GM18508 (cell line): ENCODE results near the gene ORM1.
"Not testable (repeated sequence)": the region's sequence is repeated elsewhere in the genome, so short reads cannot be mapped to it uniquely, and the experiment has no call there.

Source experiments
- ATAC-seq: cut with Tn5 transposase; IDR thresholded peaks from one replicate; pipeline ENCODE4 v1.9.1; 2021; ENCODE audit warnings: moderate number of reproducible peaks; ENCODE audit not compliant: insufficient read depth, unreplicated experiment

The ORM1 gene

DNA sequence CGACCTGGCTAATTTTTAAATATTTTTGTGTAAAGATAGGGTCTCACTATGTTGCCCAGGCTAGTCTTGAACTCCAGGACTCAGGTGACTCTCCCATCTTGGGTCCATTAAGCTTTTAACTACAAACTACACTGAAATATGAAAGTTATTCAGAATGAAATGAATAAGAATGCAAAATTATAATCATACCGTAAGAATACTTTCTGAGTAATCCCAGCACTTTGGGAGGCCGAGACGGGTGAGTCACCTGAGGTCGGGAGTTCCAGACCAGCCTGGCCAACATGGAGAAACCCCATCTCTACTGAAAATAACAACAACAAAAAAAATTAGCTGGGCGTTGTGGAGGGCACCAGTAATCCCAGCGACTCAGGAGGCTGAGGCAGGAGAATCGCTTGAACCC lies 1.1 kb upstream of the ORM1 start:
- ATAC-seq = no peak

DNA sequence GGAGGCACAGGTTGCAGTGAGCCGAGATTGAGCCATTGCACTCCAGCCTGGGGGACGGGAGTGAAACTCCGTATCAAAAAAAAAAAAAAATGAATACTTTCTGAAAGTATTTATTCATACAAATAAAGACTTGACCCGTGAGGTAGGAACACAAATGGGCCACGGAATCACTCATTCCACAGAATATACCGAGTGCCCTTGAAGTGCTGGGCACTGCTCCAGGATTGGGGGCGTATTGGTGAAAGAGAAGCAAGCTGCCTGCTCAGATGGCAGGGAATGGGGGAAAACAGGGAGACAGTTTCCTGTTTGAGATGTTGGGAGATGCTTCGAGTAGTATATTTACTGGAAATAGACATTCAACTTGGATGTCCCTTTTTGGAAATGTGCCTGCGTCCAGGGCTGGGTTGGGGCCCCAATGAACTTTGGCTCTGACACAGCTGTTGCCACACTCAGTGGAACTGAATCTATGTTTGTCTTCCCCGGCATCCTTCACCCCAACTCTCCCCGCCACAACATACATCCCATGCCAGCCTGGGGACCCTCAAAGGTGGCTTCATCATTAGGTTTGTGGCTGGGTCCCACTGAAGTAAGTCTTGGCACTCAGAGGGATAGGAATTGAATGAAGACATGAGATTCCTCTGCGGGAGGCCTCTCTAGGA lies 609 bp upstream of the ORM1 start:
- not testable (repeated sequence) for ATAC-seq

DNA sequence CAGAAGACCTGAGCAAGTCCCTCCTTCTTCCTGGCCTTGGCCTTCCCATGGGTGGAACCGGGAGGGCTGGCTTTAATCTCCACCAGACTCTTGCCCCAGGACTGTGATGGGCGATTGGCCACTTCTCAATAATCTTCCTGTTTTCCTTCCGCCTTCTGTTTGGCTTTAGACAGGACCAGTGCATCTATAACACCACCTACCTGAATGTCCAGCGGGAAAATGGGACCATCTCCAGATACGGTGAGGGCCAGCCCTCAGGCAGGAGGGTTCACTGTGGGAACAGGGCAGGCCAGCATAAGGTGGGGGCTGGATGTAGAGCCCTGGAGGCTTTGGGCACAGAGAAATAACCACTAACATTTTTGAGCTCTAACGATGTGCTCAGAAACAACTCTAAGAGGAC lies 951 bp downstream of the ORM1 start:
- not testable (repeated sequence) for ATAC-seq

DNA sequence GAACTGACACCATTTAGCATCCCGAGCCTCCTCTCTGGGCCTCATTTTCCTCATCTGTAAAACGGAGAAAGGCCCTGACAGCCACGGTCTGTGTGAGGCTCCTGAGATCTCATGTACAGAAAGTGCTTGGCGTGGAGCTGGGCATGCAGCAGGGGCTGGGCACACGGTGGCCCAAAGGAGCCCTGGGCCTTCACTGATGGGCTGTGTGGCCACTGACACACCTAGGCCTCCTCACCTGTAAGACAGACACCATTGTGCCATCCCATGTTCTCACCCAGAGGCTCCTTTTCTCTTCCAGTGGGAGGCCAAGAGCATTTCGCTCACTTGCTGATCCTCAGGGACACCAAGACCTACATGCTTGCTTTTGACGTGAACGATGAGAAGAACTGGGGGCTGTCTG lies 1.6 kb downstream of the ORM1 start:
- no peak for ATAC-seq

DNA sequence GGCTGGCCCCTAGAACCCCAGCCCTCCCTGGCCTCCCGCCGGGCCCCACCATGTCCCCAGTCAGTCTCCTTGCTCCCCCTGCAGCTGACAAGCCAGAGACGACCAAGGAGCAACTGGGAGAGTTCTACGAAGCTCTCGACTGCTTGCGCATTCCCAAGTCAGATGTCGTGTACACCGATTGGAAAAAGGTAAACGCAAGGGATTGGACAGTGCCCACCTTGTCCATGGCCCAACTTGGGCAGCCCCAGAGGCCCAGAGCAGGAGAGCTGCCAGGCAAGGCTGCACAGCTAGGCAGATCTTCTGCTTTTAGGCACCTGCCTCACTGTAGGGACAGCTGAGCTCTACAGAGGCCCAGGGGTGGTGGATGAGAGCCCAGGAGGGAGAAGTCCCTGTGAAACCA lies 2.1 kb downstream of the ORM1 start:
- not testable (repeated sequence) for ATAC-seq

DNA sequence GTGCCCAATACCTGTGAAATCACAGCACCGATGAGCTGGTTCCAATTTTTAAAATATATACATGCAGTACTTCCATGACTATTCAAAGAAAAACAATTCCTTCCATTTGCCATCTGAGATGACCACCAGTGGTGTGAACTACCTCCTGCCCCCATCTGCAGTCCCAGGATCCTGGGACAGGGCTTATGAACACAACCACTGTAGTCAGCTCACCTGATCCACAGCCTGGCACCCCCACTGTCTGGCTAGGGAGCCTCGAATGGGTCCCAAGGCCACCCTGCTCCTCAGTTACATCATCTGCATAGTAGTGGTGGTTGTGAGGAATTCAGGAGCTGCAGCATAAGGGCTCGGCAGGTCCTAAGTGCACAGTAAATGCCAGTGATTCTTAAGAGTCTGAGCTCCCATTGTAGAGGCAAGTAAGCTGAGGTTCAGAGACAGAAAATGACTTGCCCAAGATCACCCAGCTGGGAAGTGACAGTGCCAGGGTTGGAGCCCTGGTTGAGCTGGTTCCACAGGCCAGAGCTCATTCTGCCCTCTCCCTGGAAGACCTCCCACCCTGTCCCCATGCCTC lies 2.9 kb downstream of the ORM1 start:
- not testable (repeated sequence) for ATAC-seq

DNA sequence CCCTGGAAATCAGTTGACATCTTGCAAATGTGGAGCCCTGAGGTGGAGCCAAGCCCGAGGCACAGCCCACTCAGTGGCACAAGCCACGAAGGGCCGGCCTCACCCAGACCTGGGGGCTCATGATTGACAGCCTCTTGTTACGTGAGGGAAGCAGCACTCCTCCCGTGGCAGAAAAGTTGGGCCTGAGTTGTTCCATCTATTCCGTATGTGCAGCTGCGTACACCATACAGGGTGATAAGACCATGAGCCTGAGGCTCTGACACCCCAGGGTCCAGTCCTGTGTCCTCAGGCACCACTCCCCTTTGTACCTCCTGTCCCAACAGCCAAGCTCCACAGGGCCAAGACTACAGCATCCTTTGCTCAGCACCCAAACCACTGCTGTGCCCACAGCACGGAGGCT lies 4.9 kb downstream of the ORM1 start:
- ATAC-seq = no peak

DNA sequence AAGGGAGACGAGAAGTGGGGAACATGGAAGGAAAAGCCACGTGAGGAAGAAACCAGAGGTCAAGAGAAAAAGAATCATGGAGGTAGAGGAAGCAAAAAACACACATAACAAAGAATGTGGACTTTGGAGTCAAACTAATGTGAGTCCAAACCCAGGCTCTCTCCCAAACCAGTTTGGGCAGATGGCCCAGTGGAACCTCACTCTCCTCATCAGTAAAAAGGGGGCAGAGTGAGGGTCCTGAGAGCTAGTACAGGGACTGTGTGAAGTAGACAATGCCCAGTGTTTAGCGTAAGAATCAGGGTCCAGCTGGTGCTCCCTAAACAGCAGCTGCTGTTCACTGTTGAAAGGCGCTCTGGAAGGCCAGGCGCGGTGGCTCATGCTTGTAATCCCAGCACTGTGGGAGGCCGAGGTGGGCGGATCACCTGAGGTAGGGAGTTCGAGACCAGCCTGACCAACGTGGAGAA lies 5.5 kb downstream of the ORM1 start:
- ATAC-seq = not testable (repeated sequence)

DNA sequence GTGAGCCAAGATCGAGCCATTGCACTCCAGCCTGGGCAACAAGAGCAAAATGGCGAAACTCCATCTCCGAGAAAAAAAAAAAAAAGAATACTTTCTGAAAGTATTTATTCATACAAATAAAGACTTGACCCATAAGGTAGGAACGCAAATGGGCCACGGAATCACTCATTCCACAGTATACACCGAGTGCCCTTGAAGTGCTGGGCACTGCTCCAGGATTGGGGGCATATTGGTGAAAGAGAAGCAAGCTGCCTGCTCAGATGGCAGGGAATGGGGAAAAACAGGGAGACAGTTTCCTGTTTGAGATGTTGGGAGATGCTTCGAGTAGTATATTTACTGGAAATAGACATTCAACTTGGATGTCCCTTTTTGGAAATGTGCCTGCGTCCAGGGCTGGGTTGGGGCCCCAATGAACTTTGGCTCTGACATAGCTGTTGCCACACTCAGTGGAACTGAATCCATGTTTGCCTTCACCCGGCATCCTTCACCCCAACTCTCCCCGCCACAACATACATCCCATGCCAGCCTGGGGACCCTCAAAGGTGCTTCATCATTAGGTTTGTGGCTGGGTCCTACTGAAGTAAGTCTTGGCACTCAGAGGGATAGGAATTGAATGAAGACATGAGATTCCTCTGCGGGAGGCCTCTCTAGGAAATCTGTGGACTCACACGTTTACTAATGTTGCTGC lies 6.2 kb downstream of the ORM1 start:
- not testable (repeated sequence) for ATAC-seq

DNA sequence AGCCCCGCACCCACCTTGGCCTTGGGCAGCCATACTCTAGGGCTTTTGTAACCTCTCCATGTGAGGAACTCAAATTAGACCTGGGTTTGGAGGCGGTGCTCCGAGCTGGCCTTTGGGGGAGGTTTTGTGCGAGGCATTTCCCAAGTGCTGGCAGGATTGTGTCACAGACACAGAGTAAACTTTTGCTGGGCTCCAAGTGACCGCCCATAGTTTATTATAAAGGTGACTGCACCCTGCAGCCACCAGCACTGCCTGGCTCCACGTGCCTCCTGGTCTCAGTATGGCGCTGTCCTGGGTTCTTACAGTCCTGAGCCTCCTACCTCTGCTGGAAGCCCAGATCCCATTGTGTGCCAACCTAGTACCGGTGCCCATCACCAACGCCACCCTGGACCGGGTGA lies 6.7 kb downstream of the ORM1 start, which contains the start of gene ORM2:
TSS of gene ORM2 (plus strand) at position 245 of the 398 bp plus-strand sequence. CDS start at position 281, 36 bp downstream.
- ATAC-seq = not testable (repeated sequence)

DNA sequence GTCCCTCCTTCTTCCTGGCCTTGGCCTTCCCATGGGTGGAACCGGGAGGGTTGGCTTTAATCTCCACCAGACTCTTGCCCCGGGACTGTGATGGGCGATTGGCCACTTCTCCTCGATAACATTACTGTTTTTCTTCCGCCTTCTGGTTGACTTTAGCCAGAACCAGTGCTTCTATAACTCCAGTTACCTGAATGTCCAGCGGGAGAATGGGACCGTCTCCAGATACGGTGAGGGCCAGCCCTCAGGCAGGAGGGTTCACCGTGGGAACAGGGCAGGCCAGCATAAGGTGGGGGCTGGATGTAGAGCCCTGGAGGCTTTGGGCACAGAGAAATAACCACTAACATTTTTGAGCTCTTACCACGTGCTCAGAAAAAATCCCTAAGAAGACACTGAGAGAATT lies 7.7 kb downstream of the ORM1 start:
- no peak for ATAC-seq

DNA sequence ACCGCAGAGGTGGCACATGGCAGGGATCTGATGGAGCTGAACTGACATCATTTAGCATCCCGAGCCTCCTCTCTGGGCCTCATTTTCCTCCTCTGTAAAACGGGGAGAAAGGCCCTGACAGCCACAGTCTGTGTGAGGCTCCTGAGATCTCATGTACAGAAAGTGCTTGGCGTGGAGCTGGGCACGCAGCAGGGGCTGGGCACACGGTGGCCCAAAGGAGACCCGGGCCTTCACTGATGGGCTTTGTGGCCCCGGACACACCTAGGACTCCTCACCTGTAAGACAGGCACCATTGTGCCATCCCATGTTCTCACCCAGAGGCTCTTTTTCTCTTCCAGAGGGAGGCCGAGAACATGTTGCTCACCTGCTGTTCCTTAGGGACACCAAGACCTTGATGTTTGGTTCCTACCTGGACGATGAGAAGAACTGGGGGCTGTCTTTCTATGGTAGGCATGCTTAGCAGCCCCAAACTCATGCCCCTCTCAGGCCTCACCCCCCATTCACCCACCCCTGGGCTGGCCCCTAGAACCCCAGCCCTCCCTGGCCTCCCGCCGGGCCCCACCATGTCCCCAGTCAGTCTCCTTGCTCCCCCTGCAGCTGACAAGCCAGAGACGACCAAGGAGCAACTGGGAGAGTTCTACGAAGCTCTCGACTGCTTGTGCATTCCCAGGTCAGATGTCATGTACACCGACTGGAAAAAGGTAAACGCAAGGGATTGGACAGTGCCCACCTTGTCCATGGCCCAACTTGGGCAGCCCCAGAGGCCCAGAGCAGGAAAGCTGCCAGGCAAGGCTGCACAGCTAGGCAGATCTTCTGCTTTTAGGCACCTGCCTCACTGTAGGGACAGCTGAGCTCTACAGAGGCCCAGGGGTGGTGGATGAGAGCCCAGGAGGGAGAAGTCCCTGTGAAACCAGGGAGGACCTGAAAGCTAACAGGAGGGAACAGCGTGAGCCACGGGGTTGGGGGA lies 8.6 kb downstream of the ORM1 start:
- ATAC-seq = not testable (repeated sequence)

DNA sequence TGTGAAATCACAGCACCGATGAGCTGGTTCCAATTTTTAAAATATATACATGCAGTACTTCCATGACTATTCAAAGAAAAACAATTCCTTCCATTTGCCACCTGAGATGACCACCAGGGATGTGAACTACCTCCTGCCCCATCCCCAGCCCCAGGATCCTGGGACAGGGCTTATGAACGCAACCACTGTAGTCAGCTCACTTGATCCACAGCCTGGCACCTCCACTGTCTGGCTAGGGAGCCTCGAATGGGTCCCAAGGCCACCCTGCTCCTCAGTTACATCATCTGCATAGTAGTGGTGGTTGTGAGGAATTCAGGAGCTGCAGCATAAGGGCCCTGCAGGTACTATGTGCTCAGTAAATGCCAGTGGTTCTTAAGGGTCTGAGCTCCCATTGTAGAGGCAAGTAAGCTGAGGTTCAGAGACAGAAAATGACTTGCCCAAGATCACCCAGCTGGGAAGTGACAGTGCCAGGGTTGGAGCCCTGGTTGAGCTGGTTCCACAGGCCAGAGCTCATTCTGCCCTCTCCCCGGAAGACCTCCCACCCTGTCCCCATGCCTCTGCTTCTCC lies 9.7 kb downstream of the ORM1 start:
- ATAC-seq = not testable (repeated sequence)

DNA sequence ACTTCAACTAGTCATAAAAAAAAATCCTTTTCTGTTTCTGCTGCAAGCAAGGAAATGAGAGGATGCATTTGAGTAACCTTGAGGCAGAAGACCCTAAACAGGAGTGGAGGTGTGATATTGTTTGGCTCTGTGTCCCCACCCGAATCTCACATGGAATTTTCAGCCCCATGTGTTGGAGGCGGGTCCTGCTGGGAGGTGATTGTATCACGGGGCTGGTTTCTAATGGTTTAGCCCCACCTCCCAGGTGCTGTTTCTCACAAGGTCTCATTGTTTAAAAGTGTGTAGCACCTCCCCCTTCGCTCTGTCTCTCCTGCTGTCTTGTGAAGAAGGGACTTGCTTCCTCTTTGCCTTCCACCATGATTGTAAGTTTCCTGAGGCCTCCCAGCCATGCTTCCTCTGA lies 10.8 kb downstream of the ORM1 start:
- ATAC-seq = not testable (repeated sequence)

DNA sequence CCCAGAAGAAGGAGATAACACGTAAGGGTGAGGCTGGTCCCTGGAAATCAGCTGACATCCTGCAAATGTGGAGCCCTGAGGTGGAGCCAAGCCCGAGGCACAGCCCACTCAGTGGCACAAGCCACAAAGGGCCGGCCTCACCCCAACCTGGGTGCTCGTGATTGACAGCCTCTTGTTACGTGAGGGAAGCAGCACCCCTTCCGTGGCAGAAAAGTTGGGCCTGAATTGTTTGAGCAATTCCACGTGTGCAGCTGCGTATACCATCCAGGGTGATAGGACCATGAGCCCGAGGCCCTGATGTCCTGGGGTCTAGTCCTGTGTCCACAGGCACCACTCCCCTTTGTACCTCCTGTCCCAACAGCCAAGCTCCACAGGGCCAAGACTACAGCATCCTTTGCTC lies 11.6 kb downstream of the ORM1 start:
- no peak for ATAC-seq

DNA sequence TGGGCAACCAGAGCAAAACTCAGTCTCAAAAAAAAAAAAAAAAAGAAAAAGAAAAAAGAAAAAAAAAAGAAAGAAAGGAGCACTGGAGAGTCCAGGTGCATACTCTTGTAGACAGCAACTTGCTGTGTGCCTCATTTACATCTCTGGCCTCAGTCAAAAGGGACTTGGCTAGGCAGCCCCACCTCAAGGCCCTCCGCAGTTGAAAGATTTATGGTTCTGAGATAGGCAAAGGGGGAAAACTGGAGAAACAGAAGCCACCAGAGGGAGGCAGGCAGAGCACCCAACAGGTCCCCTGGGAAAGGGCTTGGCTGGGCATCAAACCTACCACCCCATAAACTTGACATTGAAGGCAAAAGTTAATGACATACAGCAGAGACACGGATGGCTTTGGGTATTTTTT lies 12.8 kb downstream of the ORM1 start:
- no peak for ATAC-seq

DNA sequence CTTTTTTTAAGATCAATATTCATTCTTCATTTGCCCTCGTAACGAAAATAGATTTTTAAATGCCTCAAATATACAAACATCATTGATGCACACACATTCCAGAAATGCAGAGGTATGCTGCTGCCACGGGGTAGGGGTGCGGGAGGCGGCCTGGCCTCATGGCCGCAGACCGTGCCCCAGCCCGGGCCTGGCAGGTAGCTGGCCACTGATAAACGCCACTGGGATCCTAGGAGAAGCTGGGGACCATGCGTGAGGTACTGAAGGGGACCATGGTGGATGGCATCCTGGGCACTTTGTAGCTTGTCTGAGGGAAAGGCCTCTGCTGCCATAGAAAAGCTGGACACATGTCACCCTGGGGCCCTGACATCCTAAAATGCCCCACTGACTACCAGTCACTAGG lies 13.3 kb downstream of the ORM1 start:
- ATAC-seq = no peak

DNA sequence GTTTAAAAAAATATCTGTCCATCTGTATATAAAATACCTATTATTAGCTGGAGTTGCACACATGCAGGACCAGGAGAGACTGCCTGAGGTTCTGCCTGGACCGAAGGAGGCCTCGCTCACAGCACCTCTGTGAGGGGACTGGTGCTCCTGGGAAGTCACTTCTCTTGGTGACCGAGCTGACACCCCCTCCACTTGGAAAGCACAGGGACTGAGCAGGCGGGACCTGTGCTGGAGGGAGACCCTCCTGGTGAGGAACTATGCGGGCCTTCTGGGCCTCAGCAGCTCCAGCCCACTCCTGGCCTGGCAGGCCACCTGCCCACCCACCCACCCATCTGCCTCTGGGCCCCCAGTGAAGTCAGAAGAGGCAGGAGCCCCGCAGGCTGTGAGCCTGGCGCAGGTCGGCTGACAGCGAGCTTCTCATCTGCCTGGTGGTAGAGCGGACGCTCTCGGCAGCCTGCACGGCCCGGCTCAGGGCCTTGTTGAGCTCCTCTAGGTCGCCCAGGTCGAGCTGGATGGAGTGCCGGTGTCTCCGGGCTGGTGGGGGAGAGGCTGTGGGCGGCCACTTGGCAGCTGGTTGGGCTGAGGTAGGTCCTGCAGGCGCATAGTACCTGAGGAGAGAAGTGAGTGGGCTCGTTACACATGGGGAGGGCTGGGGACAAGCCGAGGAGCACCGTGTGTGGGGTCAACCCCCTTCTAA lies 13.9 kb downstream of the ORM1 start:
- ATAC-seq = no peak

DNA sequence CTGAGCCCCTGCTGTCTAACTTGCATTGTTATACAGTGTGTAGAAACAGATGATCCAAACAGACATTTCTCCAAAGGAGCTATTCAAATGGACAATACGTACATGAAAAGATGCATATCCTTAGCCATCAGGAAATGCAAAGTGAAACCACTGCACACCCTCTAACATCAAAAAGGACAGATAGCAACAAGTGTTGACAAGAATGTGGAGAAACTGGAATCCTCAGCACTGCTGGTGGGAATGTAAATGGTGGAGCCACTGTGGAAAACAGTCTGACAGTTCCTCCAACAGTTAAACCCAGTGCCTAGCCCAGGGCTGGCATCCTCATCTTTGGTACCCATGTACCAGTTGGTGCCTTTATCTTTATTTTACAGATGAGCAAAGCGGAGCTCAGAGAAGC lies 15.3 kb downstream of the ORM1 start:
- no peak for ATAC-seq
